Activated T-cell treated with anti-CD3 and anti-CD28 coated beads, Interleukin-2, amount 50 U/mL, for 4 hours (primary cell): ENCODE results near the gene DNAH5. TPM values are rescaled to one million over a fixed set of nuclear protein-coding genes. Genes with fewer than 3 reads are reported as not detected.

ENCODE experiments used
- ATAC-seq, 2 donors: fragments of 200-7000 bp; cut with Tn5 transposase; one replicate each; pipeline ENCODE4 v1.10.0; 2021
- DNase-seq: peaks from one replicate; pipeline ENCODE4 v3.0.0-alpha.2; 2020
- H3K27me3 Mint-ChIP-seq: one replicate; pipeline ENCODE4 v1.8.0; 2021; ENCODE audit warnings: low read depth, mixed read lengths
- H3K36me3 Mint-ChIP-seq: one replicate; pipeline ENCODE4 v1.8.0; 2022; ENCODE audit warnings: mixed read lengths; ENCODE audit not compliant: insufficient read depth
- H3K4me1 Mint-ChIP-seq: one replicate; pipeline ENCODE4 v1.8.0; 2021; ENCODE audit warnings: low read depth, mixed read lengths
- H3K4me3 Mint-ChIP-seq: one replicate; pipeline ENCODE4 v1.8.0; 2021; ENCODE audit warnings: mild to moderate bottlenecking, moderate library complexity, mixed read lengths
- H3K9me3 Mint-ChIP-seq: one replicate; pipeline ENCODE4 v1.8.0; 2021; ENCODE audit warnings: mixed read lengths
- total RNA-seq, 3 donors: library from RNA; stranded (reverse); gene quantifications; one replicate each; pipeline ENCODE4 v1.2.1, GENCODE V29; 2021

Gene DNAH5
- total RNA-seq, 3 donors from 2014 or later, result not detected

- ATAC-seq (no peak), DNase-seq (no peak)
- Mint-ChIP-seq H3K36me3 (no peaks in the 10 kb centered on the region), H3K9me3 (peaks cover 16% of the 10 kb centered on the region), H3K4me3 (no peak overlapping the region), H3K27me3 (no peaks in the 10 kb centered on the region), H3K4me1 (no peaks in the 10 kb centered on the region)
Observed at GRCh38 chr5:13766236-13766635, 178.3 kb downstream of the DNAH5 start.

- peaks cover 8% of the 10 kb centered on the region for H3K9me3 Mint-ChIP-seq
- no peak overlapping the region for H3K4me3 Mint-ChIP-seq
- H3K27me3 Mint-ChIP-seq, result no peaks in the 10 kb centered on the region
- DNase-seq (no peak), ATAC-seq (no peak)
- no peaks in the 10 kb centered on the region for H3K36me3 Mint-ChIP-seq
- no peaks in the 10 kb centered on the region for H3K4me1 Mint-ChIP-seq
Observed at GRCh38 chr5:13763719-13764118, 180.8 kb downstream of the DNAH5 start.

DNA sequence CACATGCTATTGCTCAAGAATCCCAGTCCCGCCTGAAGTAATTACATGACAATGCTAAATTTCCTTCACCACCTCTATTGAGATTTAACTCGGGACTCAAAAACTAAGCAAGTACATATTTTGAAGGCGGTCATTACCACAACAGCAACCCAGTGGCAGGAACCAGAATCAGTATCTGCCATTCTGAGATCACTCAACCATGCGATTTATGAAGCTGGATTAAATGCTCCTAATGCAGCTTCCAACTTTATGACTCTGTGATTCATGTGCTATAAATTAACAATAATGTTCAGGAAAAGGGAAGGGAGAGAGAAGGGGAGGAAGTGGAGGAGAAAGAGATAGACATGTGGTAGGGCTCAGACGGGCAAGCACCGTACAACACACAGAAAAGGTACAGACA is 194.7 kb downstream of the DNAH5 start:
- H3K4me3 Mint-ChIP-seq, result no peak overlapping the region
- no peaks in the 10 kb centered on the region for H3K4me1 Mint-ChIP-seq
- DNase-seq (no peak), ATAC-seq (no peak)
- peaks cover 3% of the 10 kb centered on the region for H3K9me3 Mint-ChIP-seq
- no peaks in the 10 kb centered on the region for H3K36me3 Mint-ChIP-seq
- H3K27me3 Mint-ChIP-seq, result no peaks in the 10 kb centered on the region

GRCh38 chr5:13746026-13746425 is 198.5 kb downstream of the DNAH5 start:
- Mint-ChIP-seq H3K36me3 (no peaks in the 10 kb centered on the region), H3K9me3 (peaks cover 3% of the 10 kb centered on the region), H3K4me3 (no peak overlapping the region), H3K4me1 (no peaks in the 10 kb centered on the region), H3K27me3 (no peaks in the 10 kb centered on the region)
- no peak for ATAC-seq
- no peak for DNase-seq

DNA sequence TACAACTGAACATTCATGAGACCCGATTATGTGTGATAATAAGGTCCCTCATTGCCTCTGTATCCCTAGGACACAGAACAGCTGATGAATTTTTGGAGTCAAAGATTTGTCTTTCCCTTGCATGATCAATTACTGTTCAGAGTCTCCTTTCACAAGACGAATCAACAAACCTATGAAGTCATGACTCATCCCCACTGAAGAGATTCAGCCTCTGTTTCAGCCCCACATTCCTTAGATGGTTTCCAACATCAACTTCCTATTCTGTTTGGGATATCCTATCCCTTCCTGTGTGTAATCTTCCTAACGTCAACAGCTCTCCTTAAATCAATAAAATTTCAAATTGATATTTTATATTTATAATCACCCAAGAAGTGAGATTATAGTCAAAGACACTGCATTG is 199.0 kb downstream of the DNAH5 start:
- ATAC-seq, result no peak
- peaks cover under 1% of the 10 kb centered on the region for H3K9me3 Mint-ChIP-seq
- no peaks in the 10 kb centered on the region for H3K36me3 Mint-ChIP-seq
- no peak for DNase-seq
- H3K4me3 Mint-ChIP-seq, result no peak overlapping the region
- H3K27me3 Mint-ChIP-seq, result no peaks in the 10 kb centered on the region
- H3K4me1 Mint-ChIP-seq, result no peaks in the 10 kb centered on the region

GRCh38 chr5:13740471-13740870 is 204.0 kb downstream of the DNAH5 start:
- H3K36me3 Mint-ChIP-seq, result no peaks in the 10 kb centered on the region
- no peak overlapping the region for H3K4me3 Mint-ChIP-seq
- ATAC-seq (no peak), DNase-seq (no peak)
- H3K27me3 Mint-ChIP-seq, result no peaks in the 10 kb centered on the region
- H3K4me1 Mint-ChIP-seq, result no peaks in the 10 kb centered on the region
- peaks cover 8% of the 10 kb centered on the region for H3K9me3 Mint-ChIP-seq

DNA sequence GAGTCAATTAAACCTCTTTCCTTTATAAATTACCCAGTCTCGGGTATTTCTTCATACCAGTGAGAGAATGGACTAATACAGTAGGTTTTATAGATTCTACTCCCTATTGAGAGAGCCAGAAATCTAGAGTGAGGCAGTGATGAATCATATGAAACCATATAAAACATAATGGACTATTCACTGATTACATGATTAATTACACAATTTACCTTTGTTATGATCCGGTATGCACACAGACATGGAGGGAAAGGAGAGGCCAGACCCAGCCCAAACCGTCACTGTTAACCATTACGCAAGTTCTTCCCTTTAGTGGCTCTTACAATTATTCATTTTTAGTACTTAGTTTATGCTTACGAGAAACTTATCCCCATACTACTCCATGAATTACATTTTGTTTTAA is 205.0 kb downstream of the DNAH5 start:
- DNase-seq (no peak), ATAC-seq (no peak)
- Mint-ChIP-seq H3K4me1 (no peaks in the 10 kb centered on the region), H3K27me3 (no peaks in the 10 kb centered on the region), H3K4me3 (no peak overlapping the region), H3K9me3 (peaks cover 10% of the 10 kb centered on the region), H3K36me3 (no peaks in the 10 kb centered on the region)

GRCh38 chr5:13735691-13736090 is 208.8 kb downstream of the DNAH5 start:
- no peaks in the 10 kb centered on the region for H3K4me1 Mint-ChIP-seq
- H3K27me3 Mint-ChIP-seq, result no peaks in the 10 kb centered on the region
- no peak overlapping the region for H3K4me3 Mint-ChIP-seq
- ATAC-seq (no peak), DNase-seq (no peak)
- no peaks in the 10 kb centered on the region for H3K36me3 Mint-ChIP-seq
- peaks cover 13% of the 10 kb centered on the region for H3K9me3 Mint-ChIP-seq

- no peak overlapping the region for H3K4me3 Mint-ChIP-seq
- no peaks in the 10 kb centered on the region for H3K27me3 Mint-ChIP-seq
- H3K36me3 Mint-ChIP-seq, result no peaks in the 10 kb centered on the region
- DNase-seq, result no peak
- ATAC-seq, result no peak
- H3K9me3 Mint-ChIP-seq, result peaks cover 11% of the 10 kb centered on the region
- no peaks in the 10 kb centered on the region for H3K4me1 Mint-ChIP-seq
Observed at GRCh38 chr5:13731121-13731628, 213.3 kb downstream of the DNAH5 start.

- H3K4me3 Mint-ChIP-seq, result no peak overlapping the region
- H3K4me1 Mint-ChIP-seq, result no peaks in the 10 kb centered on the region
- H3K9me3 Mint-ChIP-seq, result peaks cover 13% of the 10 kb centered on the region
- DNase-seq (no peak), ATAC-seq (no peak)
- H3K36me3 Mint-ChIP-seq, result no peaks in the 10 kb centered on the region
- no peaks in the 10 kb centered on the region for H3K27me3 Mint-ChIP-seq
Observed at GRCh38 chr5:13708906-13709305, 235.6 kb downstream of the DNAH5 start.

DNA sequence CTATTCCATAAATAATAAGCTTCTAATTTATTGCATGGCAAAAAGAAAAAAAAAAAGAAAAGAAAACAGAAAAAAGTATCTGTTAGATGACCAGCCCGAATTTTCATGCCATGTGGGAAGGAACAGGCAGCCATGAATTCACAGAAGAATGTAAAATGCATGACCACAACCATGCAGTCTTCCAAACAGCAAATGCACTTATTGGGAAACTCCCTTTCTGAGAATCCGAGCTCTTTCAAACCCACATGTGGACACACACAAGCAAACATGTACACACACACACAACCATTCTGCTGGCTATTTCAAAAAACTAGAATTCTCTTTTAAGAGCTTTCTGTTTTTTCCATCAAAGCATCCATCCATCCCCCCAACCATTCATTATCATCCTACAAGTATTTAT is 236.1 kb downstream of the DNAH5 start:
- Mint-ChIP-seq H3K4me3 (no peak overlapping the region), H3K27me3 (no peaks in the 10 kb centered on the region), H3K9me3 (peaks cover 13% of the 10 kb centered on the region), H3K36me3 (no peaks in the 10 kb centered on the region), H3K4me1 (no peaks in the 10 kb centered on the region)
- ATAC-seq (no peak), DNase-seq (no peak)

DNA sequence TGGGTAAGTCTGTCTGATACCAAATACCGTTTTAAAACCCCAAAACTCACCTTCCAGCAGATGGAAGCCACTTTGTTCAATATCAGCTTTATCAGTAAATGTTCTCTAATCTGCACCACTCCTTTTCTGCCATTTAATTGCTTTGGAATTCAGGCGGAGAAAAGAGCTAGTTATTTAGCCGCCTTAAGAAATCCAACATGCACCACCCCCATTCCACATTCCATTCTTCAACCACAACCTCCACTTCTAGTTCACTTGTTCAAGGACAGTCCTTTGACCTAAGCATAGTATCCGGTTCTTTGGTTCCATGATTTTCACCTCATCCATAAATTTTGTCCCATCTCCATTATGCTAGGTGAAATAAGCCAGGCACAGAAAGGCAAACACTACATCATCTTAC is 240.1 kb downstream of the DNAH5 start:
- DNase-seq (no peak), ATAC-seq (no peak)
- Mint-ChIP-seq H3K9me3 (peaks cover 8% of the 10 kb centered on the region), H3K36me3 (no peaks in the 10 kb centered on the region), H3K4me3 (no peak overlapping the region), H3K4me1 (no peaks in the 10 kb centered on the region), H3K27me3 (no peaks in the 10 kb centered on the region)

- no peaks in the 10 kb centered on the region for H3K4me1 Mint-ChIP-seq
- ATAC-seq (no peak), DNase-seq (no peak)
- H3K27me3 Mint-ChIP-seq, result no peaks in the 10 kb centered on the region
- no peaks in the 10 kb centered on the region for H3K36me3 Mint-ChIP-seq
- peaks cover 6% of the 10 kb centered on the region for H3K9me3 Mint-ChIP-seq
- H3K4me3 Mint-ChIP-seq, result no peak overlapping the region
Observed at GRCh38 chr5:13700626-13701025, 243.9 kb downstream of the DNAH5 start.

DNA sequence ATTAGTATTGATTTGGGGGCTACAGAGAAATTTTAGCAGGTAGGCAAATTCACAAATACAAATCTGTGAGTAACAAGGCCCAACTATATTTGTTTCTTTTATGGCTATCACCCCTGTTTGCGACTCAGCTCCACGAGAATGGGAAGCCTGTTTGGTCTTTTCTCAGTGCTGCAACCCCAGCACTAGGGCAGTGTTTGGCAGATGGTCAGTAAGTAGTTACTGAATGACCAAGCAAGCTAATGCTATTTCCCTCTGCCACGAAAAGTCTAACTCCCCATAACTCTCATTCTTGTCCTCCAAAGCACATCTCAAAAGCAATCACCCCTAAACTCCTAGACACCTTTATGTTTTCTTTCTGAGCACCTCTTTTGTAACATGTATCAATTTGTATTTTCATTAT is 245.6 kb downstream of the DNAH5 start:
- ATAC-seq (no peak), DNase-seq (no peak)
- Mint-ChIP-seq H3K27me3 (no peaks in the 10 kb centered on the region), H3K4me3 (no peak overlapping the region), H3K9me3 (peaks cover 6% of the 10 kb centered on the region), H3K4me1 (no peaks in the 10 kb centered on the region), H3K36me3 (no peaks in the 10 kb centered on the region)

DNA sequence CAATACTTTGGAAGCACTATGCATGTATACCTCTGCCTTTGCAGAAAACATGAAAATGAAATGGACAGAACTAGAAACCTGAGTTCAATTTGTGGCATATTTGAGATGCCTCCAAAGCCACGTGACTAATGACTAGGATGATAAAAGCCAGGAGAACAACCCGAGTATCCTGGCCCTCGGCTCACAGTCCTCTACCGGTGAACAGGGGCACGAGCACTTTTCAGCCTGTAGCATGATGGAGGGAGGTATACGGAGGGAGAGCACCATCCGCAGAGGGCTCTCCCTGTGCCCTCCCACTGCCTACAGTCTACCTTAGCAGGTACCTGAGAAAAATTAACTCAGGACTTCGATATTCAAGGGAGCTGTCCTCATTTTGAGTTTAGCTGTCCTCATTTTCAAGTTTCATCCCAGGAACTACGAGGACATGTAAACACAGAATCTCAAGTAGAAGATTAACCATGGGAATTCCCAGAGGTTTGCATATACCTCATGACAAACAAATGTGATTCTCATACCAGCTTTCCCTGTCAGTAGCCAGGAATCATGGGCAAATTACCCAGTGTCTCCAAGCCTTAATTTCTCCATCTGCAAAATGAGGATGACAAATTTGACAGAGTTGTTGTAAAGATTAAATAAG is 249.3 kb downstream of the DNAH5 start:
- Mint-ChIP-seq H3K4me3 (no peak overlapping the region), H3K27me3 (no peaks in the 10 kb centered on the region), H3K9me3 (peaks cover 6% of the 10 kb centered on the region), H3K4me1 (no peaks in the 10 kb centered on the region), H3K36me3 (no peaks in the 10 kb centered on the region)
- no peak for DNase-seq
- no peak for ATAC-seq

DNA sequence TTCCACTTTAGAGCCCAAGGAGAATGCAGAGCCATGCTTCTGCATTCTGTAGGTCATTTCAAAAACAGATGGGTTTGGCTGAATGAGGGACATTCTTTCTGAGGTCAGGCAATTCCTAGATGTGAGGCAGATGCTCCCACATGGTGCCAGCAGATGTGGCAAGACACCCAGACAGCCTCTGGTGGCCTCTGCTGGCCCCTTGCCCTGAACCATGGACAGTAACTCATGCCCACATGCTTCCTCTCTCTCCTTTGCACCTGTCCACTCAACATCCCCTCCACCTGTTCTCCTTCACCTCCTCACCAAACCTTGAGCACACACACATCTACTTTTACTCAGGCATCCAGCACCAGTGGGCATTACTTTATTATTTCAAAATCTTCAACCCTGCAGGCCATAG is 252.3 kb downstream of the DNAH5 start:
- no peak for DNase-seq
- H3K27me3 Mint-ChIP-seq, result no peaks in the 10 kb centered on the region
- peaks cover 8% of the 10 kb centered on the region for H3K9me3 Mint-ChIP-seq
- H3K4me3 Mint-ChIP-seq, result no peak overlapping the region
- no peaks in the 10 kb centered on the region for H3K4me1 Mint-ChIP-seq
- no peak for ATAC-seq
- H3K36me3 Mint-ChIP-seq, result no peaks in the 10 kb centered on the region
